Measurements from ENCODE around the gene SNX6.

- TF ChIP-seq CTCF (IDR thresholded peaks at IDR 0.05), result no peak
- TF ChIP-seq POLR2A (IDR thresholded peaks at IDR 0.05), result no peak
Observed at GRCh38 chr14:34604995-34605394, 25.0 kb downstream of the SNX6 start.
